Right atrium auricular region (tissue), 2 donors: Measurements from ENCODE around the gene ATG7. TPM values are rescaled to one million over a fixed set of nuclear protein-coding genes. Genes with fewer than 3 reads are reported as not detected.
A peak's percentile ranks its signal among the peaks of the same experiment; 100 is the strongest.

Source experiments
- DNase-seq: peaks from one replicate; pipeline ENCODE4 v3.0.0-alpha.2; 2019; ENCODE audit warnings: low spot score
- H3K27ac ChIP-seq, 2 donors: fragments of 200-600 bp; sonication (generic); 1 replicate in 1 of 2; 2 replicates in 1 of 2; pipeline ENCODE4 v1.5.1; 2016 to 2019
- H3K27me3 ChIP-seq, 2 donors: fragments of 200-600 bp; sonication (generic); one replicate each; pipeline versions ENCODE4 v1.5.1 to v1.6.0; 2017 to 2019
- H3K36me3 ChIP-seq: fragments of 200-600 bp; sonication (generic); one replicate; pipeline ENCODE4 v1.5.1; 2016
- H3K4me1 ChIP-seq, 2 donors: fragments of 200-600 bp; sonication (generic); one replicate each; pipeline versions ENCODE4 v1.5.1 to v1.6.0; 2017 to 2019
- H3K4me3 ChIP-seq, 2 donors: fragments of 200-600 bp; sonication (generic); 1 replicate in 1 of 2; 2 replicates in 1 of 2; pipeline ENCODE4 v1.5.1; 2017 to 2019; ENCODE audit warnings: mild to moderate bottlenecking in 1 of 2, moderate library complexity in 1 of 2
- H3K9me3 ChIP-seq, 2 donors: fragments of 200-600 bp; sonication (generic); one replicate each; pipeline ENCODE4 v1.5.1; 2019
- total RNA-seq, 2 donors: library from RNA; depleted of rRNA; stranded (reverse); fragments of >200 nt; gene quantifications; one replicate each; pipeline ENCODE4 v1.1.0, GENCODE V29; 2016
- TF ChIP-seq, protein P1 (sequence below), 2 donors: fragments of 200-600 bp; sonication (generic); IDR thresholded peaks; one replicate each; pipeline ENCODE4 v1.5.1; 2019; ENCODE audit warnings: antibody characterized with exemption in 2 of 2

The ATG7 gene
- total RNA-seq, 2 donors from 2014 or later, result 15.2 to 23.8 TPM

DNA sequence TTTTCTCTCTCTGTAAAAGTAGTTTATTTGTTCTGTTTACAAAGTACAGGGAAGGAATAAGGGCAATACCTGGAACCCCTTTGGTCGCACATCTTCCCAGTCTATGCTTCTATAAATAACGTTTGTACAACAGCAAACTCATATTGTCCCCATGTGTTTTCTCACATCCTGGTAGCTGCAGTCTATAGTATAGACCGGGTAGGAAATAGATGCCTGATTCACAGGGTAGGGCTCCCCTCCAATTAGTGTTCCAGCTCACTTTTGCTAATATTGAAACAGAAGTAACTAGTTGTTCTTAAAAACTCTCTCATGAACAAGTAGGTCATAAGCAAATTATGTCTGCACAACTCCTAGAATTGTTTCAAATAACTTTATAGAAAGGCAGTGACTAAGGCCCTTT lies 17.7 kb downstream of the ATG7 start:
- Histone ChIP-seq H3K27ac (peak overlapping the region; percentile 4 to 72), H3K9me3 (no peaks in the 10 kb centered on the region), H3K36me3 (no peaks in the 10 kb centered on the region), H3K27me3 (no peaks in the 10 kb centered on the region), H3K4me1 (peaks cover 0 to 54% of the 10 kb centered on the region in 2 donors), H3K4me3 (no peak overlapping the region)
- no peak for DNase-seq
- TF ChIP-seq, protein P1, sequence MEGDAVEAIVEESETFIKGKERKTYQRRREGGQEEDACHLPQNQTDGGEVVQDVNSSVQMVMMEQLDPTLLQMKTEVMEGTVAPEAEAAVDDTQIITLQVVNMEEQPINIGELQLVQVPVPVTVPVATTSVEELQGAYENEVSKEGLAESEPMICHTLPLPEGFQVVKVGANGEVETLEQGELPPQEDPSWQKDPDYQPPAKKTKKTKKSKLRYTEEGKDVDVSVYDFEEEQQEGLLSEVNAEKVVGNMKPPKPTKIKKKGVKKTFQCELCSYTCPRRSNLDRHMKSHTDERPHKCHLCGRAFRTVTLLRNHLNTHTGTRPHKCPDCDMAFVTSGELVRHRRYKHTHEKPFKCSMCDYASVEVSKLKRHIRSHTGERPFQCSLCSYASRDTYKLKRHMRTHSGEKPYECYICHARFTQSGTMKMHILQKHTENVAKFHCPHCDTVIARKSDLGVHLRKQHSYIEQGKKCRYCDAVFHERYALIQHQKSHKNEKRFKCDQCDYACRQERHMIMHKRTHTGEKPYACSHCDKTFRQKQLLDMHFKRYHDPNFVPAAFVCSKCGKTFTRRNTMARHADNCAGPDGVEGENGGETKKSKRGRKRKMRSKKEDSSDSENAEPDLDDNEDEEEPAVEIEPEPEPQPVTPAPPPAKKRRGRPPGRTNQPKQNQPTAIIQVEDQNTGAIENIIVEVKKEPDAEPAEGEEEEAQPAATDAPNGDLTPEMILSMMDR (IDR thresholded peaks at IDR 0.05), result no peak

DNA sequence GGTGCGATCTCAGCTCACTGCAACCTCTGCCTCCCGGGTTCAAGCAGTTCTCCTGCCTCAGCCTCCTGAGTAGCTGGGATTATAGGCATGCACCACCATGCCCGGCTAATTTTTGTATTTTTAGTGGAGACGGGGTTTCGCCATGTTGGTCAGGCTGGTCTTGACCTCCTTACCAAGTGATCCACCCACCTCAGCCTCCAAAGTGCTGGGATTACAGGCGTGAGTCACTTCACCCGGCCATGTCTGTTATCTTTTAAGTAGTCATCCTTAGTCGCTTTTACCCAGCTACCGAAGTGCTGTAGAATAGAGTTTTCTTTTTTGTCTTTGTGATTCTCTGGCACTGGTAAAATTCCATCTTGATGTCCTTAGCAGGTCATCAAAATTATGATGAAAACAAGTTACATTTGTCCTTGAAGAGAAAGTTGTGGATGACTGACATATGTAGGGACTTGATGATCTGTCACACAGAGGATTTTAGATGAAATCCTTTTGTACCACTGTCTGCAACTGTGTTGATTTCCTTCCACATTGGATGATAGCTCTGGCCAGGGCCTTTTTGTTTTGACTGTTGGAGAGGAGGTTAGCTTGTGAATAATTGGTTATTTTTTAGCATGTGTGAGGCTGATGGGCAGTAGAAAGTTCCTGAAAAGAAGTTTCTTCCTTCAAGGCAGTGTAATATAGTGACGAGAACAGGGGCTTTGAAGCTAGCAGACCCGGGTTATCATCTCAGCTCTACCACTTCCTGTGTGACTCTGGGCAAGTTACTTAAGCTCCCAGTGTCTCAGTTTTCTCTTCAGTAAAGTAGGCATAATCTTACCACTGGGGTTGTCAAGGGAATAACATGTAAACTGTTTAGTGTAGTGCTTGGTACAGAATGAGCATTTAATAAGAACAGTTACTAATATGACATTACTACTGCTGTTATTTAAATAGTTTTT lies 18.8 kb downstream of the ATG7 start:
- TF ChIP-seq, protein P1 (IDR thresholded peaks at IDR 0.05), result no peak
- H3K4me1 ChIP-seq, result peaks cover 0 to 54% of the 10 kb centered on the region in 2 donors

DNA sequence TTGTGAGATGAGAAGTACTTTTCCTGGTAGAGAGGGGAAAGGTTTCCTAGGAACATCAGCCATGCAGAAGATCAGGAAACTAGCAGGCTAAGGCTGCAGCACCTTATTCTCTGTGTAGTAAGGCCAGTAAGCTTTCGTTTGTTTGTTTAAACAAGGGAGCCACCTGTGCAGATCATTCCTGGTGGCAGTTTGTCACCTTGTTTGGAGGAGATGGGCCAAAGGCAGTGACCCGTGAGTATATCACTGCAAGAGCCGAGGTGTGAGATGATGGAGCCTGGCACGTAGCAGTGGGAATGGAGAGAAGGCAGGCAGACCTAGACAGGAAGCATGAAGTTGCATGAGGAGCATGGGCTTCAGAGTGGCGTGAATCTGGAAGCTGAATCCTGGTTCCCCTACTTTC lies 19.6 kb downstream of the ATG7 start:
- DNase-seq, result no peak
- H3K4me1 ChIP-seq, result peaks cover 0 to 52% of the 10 kb centered on the region in 2 donors
- no peaks in the 10 kb centered on the region for H3K36me3 ChIP-seq
- H3K9me3 ChIP-seq, result no peaks in the 10 kb centered on the region
- H3K27me3 ChIP-seq, result no peaks in the 10 kb centered on the region
- peak overlapping the region in 1 of 2 donors; percentile 64 for H3K27ac ChIP-seq
- H3K4me3 ChIP-seq, result no peak overlapping the region
- TF ChIP-seq, protein P1 (IDR thresholded peaks at IDR 0.05), result no peak

More for the DNA sequence above, 18.8 kb downstream of the ATG7 start:
- Histone ChIP-seq H3K36me3 (no peaks in the 10 kb centered on the region), H3K9me3 (no peaks in the 10 kb centered on the region), H3K4me3 (no peak overlapping the region), H3K27ac (peak overlapping the region in 1 of 2 donors; percentile 64), H3K27me3 (no peaks in the 10 kb centered on the region)
- DNase-seq, result no peak

DNA sequence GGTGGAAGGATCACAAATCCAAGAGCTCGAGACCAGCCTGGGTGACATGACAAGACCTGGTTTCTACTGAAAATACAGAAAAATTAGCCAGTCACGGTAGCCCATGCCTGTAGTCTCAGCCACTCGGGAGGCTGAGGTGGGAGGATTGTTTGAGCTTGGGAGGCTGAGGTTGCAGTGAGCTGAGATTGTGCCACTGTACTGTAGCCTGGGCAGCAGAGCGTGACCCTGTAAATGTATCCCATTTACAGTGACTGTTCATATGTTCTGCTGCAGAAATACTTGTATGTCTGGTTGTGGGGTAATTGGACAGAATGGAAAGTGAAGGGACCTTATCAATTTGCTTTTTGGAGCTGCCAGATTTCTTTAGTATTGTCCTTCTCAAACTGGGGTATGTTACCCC lies 24.9 kb downstream of the ATG7 start:
- H3K4me1 ChIP-seq, result no peaks in the 10 kb centered on the region
- peaks cover 24% of the 10 kb centered on the region for H3K36me3 ChIP-seq
- no peak for DNase-seq
- no peak overlapping the region for H3K27ac ChIP-seq
- no peaks in the 10 kb centered on the region for H3K9me3 ChIP-seq
- no peak overlapping the region for H3K4me3 ChIP-seq
- H3K27me3 ChIP-seq, result no peaks in the 10 kb centered on the region
- TF ChIP-seq, protein P1 (IDR thresholded peaks at IDR 0.05), result no peak

DNA sequence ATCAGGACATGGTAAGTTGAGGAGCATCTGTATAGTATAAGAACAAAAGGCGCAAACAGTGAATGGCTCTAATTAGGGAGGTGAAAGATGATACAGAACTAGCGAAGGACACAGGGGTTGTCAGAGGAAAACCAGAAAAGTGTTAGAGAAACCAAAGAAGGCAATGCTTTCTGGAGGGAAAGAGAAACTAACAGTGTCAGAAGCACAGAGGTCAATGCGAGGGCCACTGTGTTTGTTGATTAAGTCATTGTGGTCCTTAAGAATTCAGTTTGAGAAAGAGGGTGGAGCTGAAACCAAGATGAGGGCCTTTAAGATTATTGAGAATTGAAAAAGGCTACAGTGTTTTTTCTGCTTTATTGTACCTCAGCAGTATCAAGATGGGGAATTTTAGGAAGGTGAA lies 28.8 kb downstream of the ATG7 start:
- TF ChIP-seq, protein P1 (IDR thresholded peaks at IDR 0.05), result no peak
- H3K4me3 ChIP-seq, result no peak overlapping the region
- H3K4me1 ChIP-seq, result peaks cover 0 to 8% of the 10 kb centered on the region in 2 donors
- DNase-seq, result no peak
- no peaks in the 10 kb centered on the region for H3K27me3 ChIP-seq
- no peak overlapping the region for H3K27ac ChIP-seq
- H3K36me3 ChIP-seq, result peaks cover 27% of the 10 kb centered on the region
- H3K9me3 ChIP-seq, result no peaks in the 10 kb centered on the region
